Vagina (tissue), 2 donors: Measurements from ENCODE around the gene TRPM4. TPM values are rescaled to one million over a fixed set of nuclear protein-coding genes. Genes with fewer than 3 reads are reported as not detected.
"Not testable (repeated sequence)": the region's sequence is repeated elsewhere in the genome, so short reads cannot be mapped to it uniquely, and the experiment has no call there.

Experiments used
- DNase-seq, 2 donors: peaks; one replicate each; pipeline ENCODE4 v3.0.0-alpha.2; 2017; ENCODE audit errors: extremely low spot score in 2 of 2
- H3K27ac ChIP-seq: fragments of 200-600 bp; sonication (generic); one replicate; pipeline ENCODE4 v1.5.1; 2019
- H3K27me3 ChIP-seq: fragments of 200-600 bp; sonication (generic); one replicate; pipeline ENCODE4 v1.5.1; 2019
- H3K36me3 ChIP-seq, 2 donors: fragments of 200-600 bp; sonication (generic); one replicate each; pipeline ENCODE4 v1.5.1; 2017 to 2019
- H3K4me1 ChIP-seq: fragments of 200-600 bp; sonication (generic); one replicate; pipeline ENCODE4 v1.5.1; 2019
- H3K4me3 ChIP-seq, 2 donors: fragments of 200-600 bp; sonication (generic); 1 replicate in 1 of 2; 2 replicates in 1 of 2; pipeline ENCODE4 v1.5.1; 2016 to 2019
- H3K9me3 ChIP-seq: fragments of 200-600 bp; sonication (generic); one replicate; pipeline ENCODE4 v1.5.1; 2019
- CTCF ChIP-seq, 3 experiments: fragments of 450-650 bp in 2 of 3; fragments of 200-600 bp in 1 of 3; sonication (generic) in 1 of 3; IDR thresholded peaks; one replicate each; pipeline ENCODE4 v1.5.1; 2017 to 2019; ENCODE audit warnings: antibody characterized with exemption in 3 of 3, mild to moderate bottlenecking in 2 of 3, moderate library complexity in 2 of 3
- POLR2A ChIP-seq, 2 donors: fragments of 450-650 bp; IDR thresholded peaks; one replicate each; pipeline ENCODE4 v1.6.1; 2017; ENCODE audit warnings: antibody characterized with exemption in 2 of 2, mild to moderate bottlenecking in 2 of 2, moderate library complexity in 2 of 2
- POLR2AphosphoS5 ChIP-seq, 2 donors: sonication (generic); formaldehyde crosslinking; IDR thresholded peaks; one replicate each; pipeline ENCODE4 v1.9.0; 2017; ENCODE audit warnings: antibody characterized with exemption in 2 of 2, mild to moderate bottlenecking in 2 of 2, low read depth in 1 of 2; ENCODE audit not compliant: insufficient read depth in 1 of 2
- intact Hi-C: fragments of 100-400 bp; cut with DNase I; formaldehyde crosslinking; loops from one replicate; pipeline ENCODE4 v1.15.1; 2023
- total RNA-seq: library from RNA; depleted of rRNA; stranded (reverse); fragments of >200 nt; gene quantifications from one replicate; pipeline ENCODE4 v1.2.3, GENCODE V29; 2016

TRPM4 gene
- total RNA-seq, 1 donor from 2014 or later: 22.8 TPM

- intact Hi-C loops: loop anchor here (5.0 kb wide), 1 partner anchor 103 kb away; no protein-coding TSS in a partner anchor
- no peak overlapping the region for H3K27ac ChIP-seq
- H3K9me3 ChIP-seq: no peaks in the 10 kb centered on the region
- no peak overlapping the region for H3K4me3 ChIP-seq
- TF ChIP-seq CTCF (IDR thresholded peaks at IDR 0.05) (no peak), POLR2AphosphoS5 (IDR thresholded peaks at IDR 0.05; ENCODE audit: insufficient read depth in 1 of 2, low read depth in 1 of 2) (no peak), POLR2A (IDR thresholded peaks at IDR 0.05) (no peak)
- no peak for DNase-seq
- peaks cover 0 to 42% of the 10 kb centered on the region in 2 donors for H3K36me3 ChIP-seq
- no peaks in the 10 kb centered on the region for H3K27me3 ChIP-seq
- no peaks in the 10 kb centered on the region for H3K4me1 ChIP-seq
Measured at GRCh38 chr19:49200238-49200862, 42.8 kb downstream of the TRPM4 start.

- H3K4me3 ChIP-seq: no peak overlapping the region
- DNase-seq: no peak
- H3K9me3 ChIP-seq: no peaks in the 10 kb centered on the region
- H3K36me3 ChIP-seq: peaks cover 0 to 47% of the 10 kb centered on the region in 2 donors
- no peaks in the 10 kb centered on the region for H3K27me3 ChIP-seq
- intact Hi-C loops: loop anchor here (5.0 kb wide), 1 partner anchor 104 kb away; no protein-coding TSS in a partner anchor
- TF ChIP-seq POLR2AphosphoS5 (IDR thresholded peaks at IDR 0.05; ENCODE audit: insufficient read depth in 1 of 2, low read depth in 1 of 2): no peak
- TF ChIP-seq CTCF (IDR thresholded peaks at IDR 0.05): no peak
- TF ChIP-seq POLR2A (IDR thresholded peaks at IDR 0.05): no peak
- no peaks in the 10 kb centered on the region for H3K4me1 ChIP-seq
- no peak overlapping the region for H3K27ac ChIP-seq
Measured at GRCh38 chr19:49201042-49201441, 43.5 kb downstream of the TRPM4 start.

- TF ChIP-seq POLR2A (IDR thresholded peaks at IDR 0.05): no peak
- TF ChIP-seq CTCF (IDR thresholded peaks at IDR 0.05): no peak
- TF ChIP-seq POLR2AphosphoS5 (IDR thresholded peaks at IDR 0.05; ENCODE audit: insufficient read depth in 1 of 2, low read depth in 1 of 2): no peak
- H3K9me3 ChIP-seq: no peaks in the 10 kb centered on the region
- peaks cover 0 to 41% of the 10 kb centered on the region in 2 donors for H3K36me3 ChIP-seq
- H3K4me3 ChIP-seq: no peak overlapping the region
- H3K27me3 ChIP-seq: no peaks in the 10 kb centered on the region
- H3K4me1 ChIP-seq: no peaks in the 10 kb centered on the region
- DNase-seq: no peak
- no peak overlapping the region for H3K27ac ChIP-seq
- intact Hi-C loops: no loop called here
Measured at GRCh38 chr19:49205114-49205513, 47.5 kb downstream of the TRPM4 start.

GRCh38 chr19:49209502-49209901 is 51.9 kb downstream of the TRPM4 start:
- peaks cover 0 to 15% of the 10 kb centered on the region in 2 donors for H3K36me3 ChIP-seq
- H3K9me3 ChIP-seq, H3K4me3 ChIP-seq, H3K27ac ChIP-seq, intact Hi-C loops, DNase-seq, H3K4me1 ChIP-seq, H3K27me3 ChIP-seq: not testable (repeated sequence)

- no peaks in the 10 kb centered on the region for H3K9me3 ChIP-seq
- intact Hi-C loops: no loop called here
- H3K4me1 ChIP-seq: no peaks in the 10 kb centered on the region
- H3K27ac ChIP-seq: no peak overlapping the region
- H3K4me3 ChIP-seq: peak overlapping the region in 1 of 2 donors; percentile 6
- no peaks in the 10 kb centered on the region for H3K27me3 ChIP-seq
- H3K36me3 ChIP-seq: peaks cover 0 to 15% of the 10 kb centered on the region in 2 donors
- TF ChIP-seq POLR2AphosphoS5 (IDR thresholded peaks at IDR 0.05; ENCODE audit: insufficient read depth in 1 of 2, low read depth in 1 of 2): no peak
- no peak for TF ChIP-seq CTCF (IDR thresholded peaks at IDR 0.05)
- no peak for TF ChIP-seq POLR2A (IDR thresholded peaks at IDR 0.05)
- no peak for DNase-seq
Measured at GRCh38 chr19:49210108-49210900, 52.7 kb downstream of the TRPM4 start.
